Stimulated activated naive CD4-positive, alpha-beta T cell (primary cell): Measurements from ENCODE around the gene CEACAM5.

Experiments used
- DNase-seq, 6 experiments: peaks; one replicate each; lab custom pipeline; 2025; lab: John Stamatoyannopoulos, UW

CEACAM5 gene

GRCh38 chr19:41708481-41708880 is at the start of gene CEACAM5:
Gene CEACAM5, plus strand, starts transcription at chr19:41708626. Its CDS starts 106 bp downstream, at chr19:41708732.
- DNase-seq, result no peak

GRCh38 chr19:41666075-41666474 is 42.4 kb upstream of the CEACAM5 start:
- DNase-seq, result no peak

GRCh38 chr19:41668315-41668714 is 40.1 kb upstream of the CEACAM5 start:
- DNase-seq, result no peak

GRCh38 chr19:41670755-41671154 is 37.7 kb upstream of the CEACAM5 start:
- no peak for DNase-seq

- DNase-seq, result no peak
These were observed 36.9 kb upstream of the CEACAM5 start for GRCh38 chr19:41671486-41671885.

- DNase-seq, result no peak
These were observed 26.0 kb upstream of the CEACAM5 start for GRCh38 chr19:41682437-41682836.

- DNase-seq, result no peak
These were observed 21.0 kb upstream of the CEACAM5 start for GRCh38 chr19:41687419-41687818.

- DNase-seq, result no peak
These were observed 20.3 kb upstream of the CEACAM5 start, which contains the start of gene CEACAM7 for GRCh38 chr19:41688098-41688497. Gene CEACAM7, minus strand, starts transcription at chr19:41688270. Its CDS starts 105 bp downstream, at chr19:41688165.

- DNase-seq, result no peak
These were observed 19.7 kb upstream of the CEACAM5 start for GRCh38 chr19:41688687-41689086.

GRCh38 chr19:41689993-41690800 is 18.2 kb upstream of the CEACAM5 start:
- no peak for DNase-seq

GRCh38 chr19:41690801-41691065 is 17.7 kb upstream of the CEACAM5 start:
- DNase-seq, result no peak

- peak in 2 of 6 experiments; percentile 2 to 4 for DNase-seq
These were observed 17.0 kb upstream of the CEACAM5 start for GRCh38 chr19:41691268-41691970.

- DNase-seq, result no peak
These were observed 14.2 kb upstream of the CEACAM5 start for GRCh38 chr19:41694196-41694595.

- no peak for DNase-seq
These were observed 13.4 kb upstream of the CEACAM5 start for GRCh38 chr19:41694831-41695635.

- no peak for DNase-seq
These were observed 12.7 kb upstream of the CEACAM5 start for GRCh38 chr19:41695745-41696144.

- DNase-seq, result no peak
These were observed 11.8 kb upstream of the CEACAM5 start for GRCh38 chr19:41696402-41697197.

- DNase-seq, result no peak
These were observed 11.1 kb upstream of the CEACAM5 start for GRCh38 chr19:41697198-41697855.

- no peak for DNase-seq
These were observed 9.6 kb upstream of the CEACAM5 start for GRCh38 chr19:41698746-41699230.

- no peak for DNase-seq
These were observed 9.0 kb upstream of the CEACAM5 start for GRCh38 chr19:41699231-41699967.

GRCh38 chr19:41699968-41700323 is 8.5 kb upstream of the CEACAM5 start:
- DNase-seq, result no peak
